Suprapubic skin (tissue), 4 donors: ENCODE results near the gene ADGRF3.

Source experiments
- POLR2A ChIP-seq, 2 donors: fragments of 450-650 bp; IDR thresholded peaks; one replicate each; pipeline ENCODE4 v1.6.1; 2017; ENCODE audit warnings: antibody characterized with exemption in 2 of 2, mild to moderate bottlenecking in 2 of 2, moderate library complexity in 2 of 2
- POLR2AphosphoS5 ChIP-seq, 3 donors: sonication (generic); formaldehyde crosslinking; IDR thresholded peaks; one replicate each; pipeline ENCODE4 v1.6.1; 2017; ENCODE audit warnings: antibody characterized with exemption in 3 of 3
- TF ChIP-seq, protein P1 (sequence below), 2 donors: fragments of 200-600 bp in 1 of 2; fragments of 450-650 bp in 1 of 2; sonication (generic) in 1 of 2; IDR thresholded peaks; one replicate each; pipeline ENCODE4 v1.5.1; 2016 to 2019; ENCODE audit warnings: antibody characterized with exemption in 2 of 2, mild to moderate bottlenecking in 1 of 2, moderate library complexity in 1 of 2

DNA sequence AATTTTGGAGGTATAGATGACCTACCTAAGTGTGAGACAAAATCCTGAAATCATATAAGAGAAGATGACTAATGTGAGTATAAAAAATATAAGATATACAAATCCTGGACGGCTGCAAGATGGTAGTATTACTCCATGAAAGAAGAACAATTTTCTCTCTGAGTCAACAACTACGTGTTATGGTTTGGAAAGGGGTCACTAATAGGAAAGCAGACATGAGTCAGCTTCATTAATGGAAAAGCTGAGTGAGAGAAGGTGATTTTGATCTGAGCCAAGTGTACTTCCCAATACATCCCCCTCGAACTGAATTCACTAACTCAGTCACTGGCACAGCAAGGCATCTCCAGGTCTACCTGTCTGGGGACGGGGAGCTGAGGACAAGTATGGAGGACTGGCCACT is 20.7 kb downstream of the ADGRF3 start:
- TF ChIP-seq, protein P1, sequence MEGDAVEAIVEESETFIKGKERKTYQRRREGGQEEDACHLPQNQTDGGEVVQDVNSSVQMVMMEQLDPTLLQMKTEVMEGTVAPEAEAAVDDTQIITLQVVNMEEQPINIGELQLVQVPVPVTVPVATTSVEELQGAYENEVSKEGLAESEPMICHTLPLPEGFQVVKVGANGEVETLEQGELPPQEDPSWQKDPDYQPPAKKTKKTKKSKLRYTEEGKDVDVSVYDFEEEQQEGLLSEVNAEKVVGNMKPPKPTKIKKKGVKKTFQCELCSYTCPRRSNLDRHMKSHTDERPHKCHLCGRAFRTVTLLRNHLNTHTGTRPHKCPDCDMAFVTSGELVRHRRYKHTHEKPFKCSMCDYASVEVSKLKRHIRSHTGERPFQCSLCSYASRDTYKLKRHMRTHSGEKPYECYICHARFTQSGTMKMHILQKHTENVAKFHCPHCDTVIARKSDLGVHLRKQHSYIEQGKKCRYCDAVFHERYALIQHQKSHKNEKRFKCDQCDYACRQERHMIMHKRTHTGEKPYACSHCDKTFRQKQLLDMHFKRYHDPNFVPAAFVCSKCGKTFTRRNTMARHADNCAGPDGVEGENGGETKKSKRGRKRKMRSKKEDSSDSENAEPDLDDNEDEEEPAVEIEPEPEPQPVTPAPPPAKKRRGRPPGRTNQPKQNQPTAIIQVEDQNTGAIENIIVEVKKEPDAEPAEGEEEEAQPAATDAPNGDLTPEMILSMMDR (IDR thresholded peaks at IDR 0.05): no peak
- TF ChIP-seq POLR2AphosphoS5 (IDR thresholded peaks at IDR 0.05) (no peak), POLR2A (IDR thresholded peaks at IDR 0.05) (no peak)
